Osteoblast (primary cell): Measurements from ENCODE around the gene MPG. TPM values are rescaled to one million over a fixed set of nuclear protein-coding genes. Genes with fewer than 3 reads are reported as not detected.

ENCODE experiments used
- DNase-seq: peaks from one replicate; pipeline ENCODE4 v3.0.0; 2011; ENCODE audit warnings: low spot score, mixed read lengths; ENCODE audit not compliant: insufficient read length; ENCODE audit errors: missing footprints
- H2AFZ ChIP-seq: 2 replicates; pipeline ENCODE4 v1.6.0; 2011; ENCODE audit warnings: mild to moderate bottlenecking, low read length
- H3K27ac ChIP-seq: 2 replicates; pipeline ENCODE4 v1.5.1; 2011; ENCODE audit warnings: mild to moderate bottlenecking, low read depth, low read length, moderate library complexity
- H3K27me3 ChIP-seq: 2 replicates; pipeline ENCODE4 v1.6.0; 2012; ENCODE audit warnings: mild to moderate bottlenecking, control low read depth, inconsistent platforms, low read length, moderate library complexity; ENCODE audit not compliant: insufficient read depth
- H3K36me3 ChIP-seq: 2 replicates; pipeline ENCODE4 v1.5.1; 2011; ENCODE audit warnings: mild to moderate bottlenecking, low read length, control low read depth, moderate library complexity; ENCODE audit not compliant: insufficient read depth
- H3K4me1 ChIP-seq: 2 replicates; pipeline ENCODE4 v1.5.1; 2011; ENCODE audit warnings: mild to moderate bottlenecking, low read length, control low read depth, moderate library complexity; ENCODE audit not compliant: insufficient read depth
- H3K4me2 ChIP-seq: 2 replicates; pipeline ENCODE4 v1.6.0; 2011; ENCODE audit warnings: mild to moderate bottlenecking, low read length; ENCODE audit not compliant: insufficient read depth
- H3K4me3 ChIP-seq: fragments of 200-600 bp; sonication (generic); 3 replicates; pipeline ENCODE4 v1.5.1; 2012; ENCODE audit warnings: mild to moderate bottlenecking, low read length, inconsistent platforms; ENCODE audit not compliant: insufficient read depth
- H3K79me2 ChIP-seq: 2 replicates; pipeline ENCODE4 v1.6.0; 2012; ENCODE audit warnings: mild to moderate bottlenecking, low read length, control low read depth, inconsistent platforms; ENCODE audit not compliant: insufficient read depth
- H3K9me3 ChIP-seq: 2 replicates; pipeline ENCODE4 v1.5.1; 2011; ENCODE audit warnings: low read depth, low read length, control low read depth
- H4K20me1 ChIP-seq: 2 replicates; pipeline ENCODE4 v1.6.0; 2012; ENCODE audit warnings: mild to moderate bottlenecking, low read length, control low read depth; ENCODE audit not compliant: insufficient read depth
- total RNA-seq: library from RNA; depleted of rRNA; stranded (reverse); fragments of >200 nt; gene quantifications from 2 replicates; pipeline ENCODE4 v1.2.3, GENCODE V29; 2012
- TF ChIP-seq, protein P1 (sequence below): IDR thresholded peaks from 2 replicates; pipeline ENCODE4 v1.5.1; 2011; ENCODE audit warnings: mild to moderate bottlenecking, low read depth, low read length, moderate library complexity; ENCODE audit errors: extremely low read depth

The MPG gene
- total RNA-seq, 1 donor, result 180 TPM

DNA sequence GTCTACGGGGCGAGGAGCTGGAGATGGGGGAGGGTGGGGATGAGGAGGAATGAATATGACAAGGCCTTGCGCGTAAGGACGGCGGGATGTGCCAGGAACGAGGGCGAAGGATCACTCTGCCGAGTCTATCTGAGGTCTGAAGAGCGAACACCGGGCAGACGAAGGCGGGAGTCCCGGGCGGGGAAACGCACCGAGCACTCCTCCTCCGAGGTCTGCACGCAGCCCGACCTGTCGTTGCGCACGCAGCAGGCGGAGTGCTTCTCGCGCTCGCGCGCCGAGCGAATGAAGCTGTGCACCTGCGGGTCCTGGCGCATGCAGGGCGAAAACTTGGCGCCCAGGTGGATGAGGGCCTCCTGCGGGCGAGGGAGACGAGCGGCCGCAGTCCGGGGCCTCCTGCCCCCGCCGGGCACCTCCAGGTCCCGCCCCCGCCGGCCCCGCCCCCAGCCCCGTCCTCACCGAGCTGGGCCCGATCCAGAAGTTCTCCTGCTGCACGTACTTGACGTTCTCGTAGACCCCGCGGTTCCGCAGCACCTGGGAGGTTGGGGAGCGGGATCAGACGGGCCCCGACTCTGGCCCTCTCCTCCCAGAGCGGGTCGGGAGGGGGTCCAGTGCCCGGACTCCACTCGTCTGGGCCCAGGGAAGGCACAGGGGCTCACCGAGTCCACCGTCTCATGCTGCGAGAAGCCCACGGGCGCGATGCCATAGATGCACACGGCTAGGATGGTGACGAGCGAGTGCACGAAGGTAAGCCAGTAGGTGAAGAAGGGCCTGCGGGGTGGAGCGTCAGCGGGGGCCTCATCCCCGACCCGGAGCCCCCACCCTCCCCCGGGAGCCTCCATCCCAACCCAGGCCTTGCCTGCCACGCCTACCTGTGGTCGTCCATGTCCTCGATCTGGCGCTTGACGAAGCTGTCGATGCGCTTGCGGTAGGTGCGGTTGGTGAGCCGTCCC lies 16.8 kb upstream of the MPG start:
- peak; percentile 69 for DNase-seq
- H3K27ac ChIP-seq, result no peak overlapping the region
- H3K9me3 ChIP-seq, result no peaks in the 10 kb centered on the region
- H2AFZ ChIP-seq, result no peak overlapping the region
- TF ChIP-seq, protein P1, sequence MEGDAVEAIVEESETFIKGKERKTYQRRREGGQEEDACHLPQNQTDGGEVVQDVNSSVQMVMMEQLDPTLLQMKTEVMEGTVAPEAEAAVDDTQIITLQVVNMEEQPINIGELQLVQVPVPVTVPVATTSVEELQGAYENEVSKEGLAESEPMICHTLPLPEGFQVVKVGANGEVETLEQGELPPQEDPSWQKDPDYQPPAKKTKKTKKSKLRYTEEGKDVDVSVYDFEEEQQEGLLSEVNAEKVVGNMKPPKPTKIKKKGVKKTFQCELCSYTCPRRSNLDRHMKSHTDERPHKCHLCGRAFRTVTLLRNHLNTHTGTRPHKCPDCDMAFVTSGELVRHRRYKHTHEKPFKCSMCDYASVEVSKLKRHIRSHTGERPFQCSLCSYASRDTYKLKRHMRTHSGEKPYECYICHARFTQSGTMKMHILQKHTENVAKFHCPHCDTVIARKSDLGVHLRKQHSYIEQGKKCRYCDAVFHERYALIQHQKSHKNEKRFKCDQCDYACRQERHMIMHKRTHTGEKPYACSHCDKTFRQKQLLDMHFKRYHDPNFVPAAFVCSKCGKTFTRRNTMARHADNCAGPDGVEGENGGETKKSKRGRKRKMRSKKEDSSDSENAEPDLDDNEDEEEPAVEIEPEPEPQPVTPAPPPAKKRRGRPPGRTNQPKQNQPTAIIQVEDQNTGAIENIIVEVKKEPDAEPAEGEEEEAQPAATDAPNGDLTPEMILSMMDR, result no peak
- no peaks in the 10 kb centered on the region for H3K27me3 ChIP-seq
- H3K4me2 ChIP-seq, result no peak overlapping the region
- peaks cover 37% of the 10 kb centered on the region for H4K20me1 ChIP-seq
- no peaks in the 10 kb centered on the region for H3K4me1 ChIP-seq
- H3K79me2 ChIP-seq, result peaks cover 29% of the 10 kb centered on the region
- H3K36me3 ChIP-seq, result peaks cover 74% of the 10 kb centered on the region
- H3K4me3 ChIP-seq, result no peak overlapping the region

DNA sequence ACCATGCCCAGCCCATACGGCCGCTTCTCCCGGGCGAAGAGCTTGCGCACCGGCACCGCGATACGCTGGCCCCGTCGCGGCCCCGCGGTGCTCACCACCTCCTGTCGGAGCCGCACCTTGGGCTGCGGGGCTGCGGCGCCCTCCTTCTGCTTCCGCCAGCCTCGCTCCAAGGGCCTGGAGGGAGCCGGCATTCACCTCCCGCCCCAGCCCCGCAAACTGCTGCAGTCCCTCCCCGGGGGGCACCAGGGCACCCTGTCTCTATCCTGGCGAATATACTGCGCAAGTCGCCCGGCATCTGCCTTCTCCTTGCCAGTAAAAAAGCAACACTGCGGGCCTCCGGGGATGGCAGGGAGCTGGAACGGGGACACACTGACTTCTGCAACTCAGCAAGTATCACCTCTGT lies 16.1 kb upstream of the MPG start:
- TF ChIP-seq, protein P1, result no peak
- H3K27me3 ChIP-seq, result no peaks in the 10 kb centered on the region
- H3K27ac ChIP-seq, result no peak overlapping the region
- DNase-seq, result peak; percentile 77
- no peaks in the 10 kb centered on the region for H3K9me3 ChIP-seq
- H3K4me3 ChIP-seq, result no peak overlapping the region
- no peaks in the 10 kb centered on the region for H3K4me1 ChIP-seq
- peaks cover 67% of the 10 kb centered on the region for H3K36me3 ChIP-seq
- H3K4me2 ChIP-seq, result no peak overlapping the region
- no peak overlapping the region for H2AFZ ChIP-seq
- H3K79me2 ChIP-seq, result peaks cover 36% of the 10 kb centered on the region
- H4K20me1 ChIP-seq, result peaks cover 44% of the 10 kb centered on the region

DNA sequence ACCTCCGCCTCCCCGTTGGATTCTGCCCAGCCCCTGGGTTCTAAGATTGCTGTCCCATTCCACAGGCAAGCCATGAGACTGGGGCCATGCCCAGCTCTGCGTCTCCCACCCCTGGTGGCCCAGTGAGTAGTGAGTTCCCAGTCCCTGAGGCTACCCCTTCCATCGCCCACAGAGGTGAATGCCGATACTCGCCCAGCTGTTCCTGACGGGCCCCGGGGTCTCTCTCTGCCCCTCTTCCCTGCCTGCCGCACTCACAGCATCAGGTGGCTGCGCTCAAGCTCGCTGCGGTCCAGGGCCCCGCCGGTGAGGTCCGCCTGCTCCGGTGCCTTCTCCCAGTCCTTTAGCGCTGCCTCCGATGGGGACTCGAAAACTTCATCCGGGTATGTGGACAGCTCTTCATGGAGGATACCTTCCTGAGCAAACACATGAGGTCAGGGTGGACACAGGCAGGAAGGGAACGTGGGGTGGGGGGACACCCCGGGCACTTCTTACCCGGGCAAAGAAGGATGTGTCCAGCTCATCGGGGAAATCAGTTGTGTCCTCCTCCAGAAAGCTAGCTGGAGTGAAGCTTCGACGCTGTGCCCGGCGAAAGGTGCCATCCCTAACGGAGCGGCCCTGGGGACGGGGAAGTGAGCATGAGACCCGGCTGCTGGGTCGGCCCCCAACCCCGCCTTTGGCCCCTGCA lies 15.6 kb upstream of the MPG start:
- TF ChIP-seq, protein P1, result no peak
- DNase-seq, result peak; percentile 85
- no peak overlapping the region for H3K27ac ChIP-seq
- peaks cover 46% of the 10 kb centered on the region for H4K20me1 ChIP-seq
- H3K4me2 ChIP-seq, result no peak overlapping the region
- H3K27me3 ChIP-seq, result no peaks in the 10 kb centered on the region
- no peaks in the 10 kb centered on the region for H3K9me3 ChIP-seq
- H3K36me3 ChIP-seq, result peaks cover 62% of the 10 kb centered on the region
- no peak overlapping the region for H3K4me3 ChIP-seq
- H2AFZ ChIP-seq, result no peak overlapping the region
- H3K4me1 ChIP-seq, result no peaks in the 10 kb centered on the region
- peaks cover 41% of the 10 kb centered on the region for H3K79me2 ChIP-seq

DNA sequence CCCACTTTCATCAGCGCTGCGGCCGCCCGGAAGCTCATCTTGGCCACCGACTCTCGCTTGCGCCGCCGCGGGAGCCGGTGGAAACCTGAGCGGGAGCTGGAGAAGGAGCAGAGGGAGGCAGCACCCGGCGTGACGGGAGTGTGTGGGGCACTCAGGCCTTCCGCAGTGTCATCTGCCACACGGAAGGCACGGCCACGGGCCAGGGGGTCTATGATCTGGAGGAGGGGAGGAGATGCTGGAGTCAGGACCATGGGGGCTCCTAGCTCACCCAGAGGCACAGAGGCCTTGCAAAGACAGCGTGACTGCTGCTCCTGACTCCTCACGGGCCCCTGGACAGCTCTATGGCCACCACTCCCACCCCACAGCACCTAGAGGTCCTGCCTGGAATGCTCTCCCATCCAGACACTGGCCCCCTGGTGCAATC lies 15.0 kb upstream of the MPG start:
- no peaks in the 10 kb centered on the region for H3K9me3 ChIP-seq
- H4K20me1 ChIP-seq, result peaks cover 47% of the 10 kb centered on the region
- no peaks in the 10 kb centered on the region for H3K27me3 ChIP-seq
- peaks cover 59% of the 10 kb centered on the region for H3K36me3 ChIP-seq
- H3K4me1 ChIP-seq, result no peaks in the 10 kb centered on the region
- TF ChIP-seq, protein P1, result no peak
- H3K79me2 ChIP-seq, result peaks cover 47% of the 10 kb centered on the region
- H2AFZ ChIP-seq, result no peak overlapping the region
- peak; percentile 69 for DNase-seq
- H3K27ac ChIP-seq, result no peak overlapping the region
- no peak overlapping the region for H3K4me2 ChIP-seq
- no peak overlapping the region for H3K4me3 ChIP-seq
